B cell (primary cell): ENCODE data around the gene AGTR2.

Source experiments
- EZH2 ChIP-seq: IDR thresholded peaks from 2 replicates; pipeline ENCODE4 v1.6.1; 2012; ENCODE audit warnings: borderline replicate concordance, low read depth, mild to moderate bottlenecking, moderate library complexity, low read length; ENCODE audit not compliant: insufficient read depth, poor library complexity, severe bottlenecking
- TF ChIP-seq, protein P1 (sequence below): fragments of 200-600 bp; IDR thresholded peaks from one replicate; pipeline ENCODE4 v1.8.0; 2022; ENCODE audit warnings: antibody characterized with exemption, mild to moderate bottlenecking

DNA sequence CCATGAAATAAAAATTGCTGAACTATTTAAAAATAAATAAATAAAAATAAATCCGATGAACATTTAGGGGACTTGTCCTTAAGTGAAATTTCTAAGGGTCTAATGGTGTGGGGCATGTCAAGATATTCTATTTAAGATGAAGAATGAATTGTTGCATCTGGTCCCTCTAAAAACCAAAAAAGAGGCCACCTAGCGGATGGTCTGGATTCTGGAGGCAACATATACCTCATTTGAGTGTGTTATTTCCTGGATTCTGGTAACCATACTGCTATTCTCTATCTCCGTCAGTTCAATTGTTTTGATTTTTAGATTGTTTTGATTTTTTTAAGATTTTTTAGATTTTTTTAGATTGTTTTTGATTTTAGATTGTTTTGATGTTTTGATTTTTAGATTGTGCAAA, 28.3 kb downstream of the AGTR2 start:
- no peak for TF ChIP-seq EZH2
- TF ChIP-seq, protein P1, sequence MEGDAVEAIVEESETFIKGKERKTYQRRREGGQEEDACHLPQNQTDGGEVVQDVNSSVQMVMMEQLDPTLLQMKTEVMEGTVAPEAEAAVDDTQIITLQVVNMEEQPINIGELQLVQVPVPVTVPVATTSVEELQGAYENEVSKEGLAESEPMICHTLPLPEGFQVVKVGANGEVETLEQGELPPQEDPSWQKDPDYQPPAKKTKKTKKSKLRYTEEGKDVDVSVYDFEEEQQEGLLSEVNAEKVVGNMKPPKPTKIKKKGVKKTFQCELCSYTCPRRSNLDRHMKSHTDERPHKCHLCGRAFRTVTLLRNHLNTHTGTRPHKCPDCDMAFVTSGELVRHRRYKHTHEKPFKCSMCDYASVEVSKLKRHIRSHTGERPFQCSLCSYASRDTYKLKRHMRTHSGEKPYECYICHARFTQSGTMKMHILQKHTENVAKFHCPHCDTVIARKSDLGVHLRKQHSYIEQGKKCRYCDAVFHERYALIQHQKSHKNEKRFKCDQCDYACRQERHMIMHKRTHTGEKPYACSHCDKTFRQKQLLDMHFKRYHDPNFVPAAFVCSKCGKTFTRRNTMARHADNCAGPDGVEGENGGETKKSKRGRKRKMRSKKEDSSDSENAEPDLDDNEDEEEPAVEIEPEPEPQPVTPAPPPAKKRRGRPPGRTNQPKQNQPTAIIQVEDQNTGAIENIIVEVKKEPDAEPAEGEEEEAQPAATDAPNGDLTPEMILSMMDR = no peak
